NCI-H524 treated with DMSO at 0.1 percent for 48 hours (cell line): ENCODE data around the gene KIF25.

Experiments used
- DNase-seq: peaks from one replicate; lab custom pipeline; 2025; lab: John Stamatoyannopoulos, UW

Gene KIF25

DNA sequence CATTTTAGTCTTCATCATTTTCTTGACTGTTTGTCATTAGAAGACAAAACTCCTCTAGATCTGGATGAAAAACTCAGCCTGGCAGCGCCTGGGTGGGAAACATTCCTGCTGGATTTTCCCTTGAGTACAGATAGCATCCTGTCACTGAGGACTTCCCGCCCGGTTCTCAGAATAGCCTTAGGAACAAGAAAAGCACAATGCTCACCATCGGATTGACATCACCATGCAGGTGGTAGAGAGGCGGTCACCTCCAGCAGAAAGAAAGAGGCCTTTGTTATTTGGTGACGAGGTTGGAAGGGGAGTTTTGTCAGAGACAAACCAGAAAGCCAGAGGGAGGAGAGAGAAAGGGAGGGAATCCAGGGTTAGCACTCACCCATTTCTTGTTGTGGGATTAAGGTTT is 39.8 kb downstream of the KIF25 start:
- DNase-seq = no peak

DNA sequence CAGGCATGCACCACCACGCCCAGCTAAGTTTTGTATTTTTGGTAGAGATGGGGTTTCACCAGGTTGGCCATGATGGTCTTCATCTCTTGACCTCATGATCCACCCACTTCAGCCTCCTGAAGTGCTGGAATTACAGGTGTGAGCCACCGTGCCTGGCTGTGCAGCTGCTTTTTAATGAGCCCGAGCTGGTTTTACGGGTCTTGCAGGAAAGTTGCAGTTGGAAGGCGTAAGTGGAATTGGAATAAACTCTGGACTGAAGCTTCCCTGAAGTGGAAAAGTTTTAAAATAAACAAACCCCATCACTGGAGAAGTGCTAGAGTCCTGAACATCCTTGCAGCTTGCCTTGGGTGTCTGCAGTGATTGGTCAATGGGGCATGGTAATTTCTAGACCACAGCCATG is 40.4 kb downstream of the KIF25 start:
- no peak for DNase-seq

GRCh38 chr6:168038576-168039140 is 41.2 kb downstream of the KIF25 start:
- DNase-seq = no peak

- DNase-seq = no peak
Measured at GRCh38 chr6:168039301-168039700, 41.8 kb downstream of the KIF25 start.

DNA sequence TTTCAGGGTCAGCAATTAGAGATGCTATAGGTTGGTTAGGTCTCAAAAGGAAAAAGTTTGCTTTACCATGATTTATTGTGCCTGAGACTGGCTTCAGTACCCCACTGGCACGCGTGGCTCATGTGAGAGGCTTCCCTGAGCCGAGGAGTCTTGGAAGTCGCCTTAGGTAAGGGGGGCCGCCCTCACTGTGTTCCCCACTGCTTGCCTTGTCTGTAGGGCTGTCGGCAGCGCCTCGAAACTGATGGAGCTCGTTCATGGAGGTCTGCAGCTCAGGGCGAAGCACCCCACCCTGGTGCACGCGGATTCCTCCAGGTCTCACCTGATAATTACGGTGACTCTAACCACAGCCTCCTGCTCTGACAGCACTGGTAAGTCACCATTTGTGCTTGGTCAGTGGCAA is 42.4 kb downstream of the KIF25 start:
- no peak for DNase-seq

- DNase-seq = no peak
Measured at GRCh38 chr6:168040856-168041496, 43.5 kb downstream of the KIF25 start.

DNA sequence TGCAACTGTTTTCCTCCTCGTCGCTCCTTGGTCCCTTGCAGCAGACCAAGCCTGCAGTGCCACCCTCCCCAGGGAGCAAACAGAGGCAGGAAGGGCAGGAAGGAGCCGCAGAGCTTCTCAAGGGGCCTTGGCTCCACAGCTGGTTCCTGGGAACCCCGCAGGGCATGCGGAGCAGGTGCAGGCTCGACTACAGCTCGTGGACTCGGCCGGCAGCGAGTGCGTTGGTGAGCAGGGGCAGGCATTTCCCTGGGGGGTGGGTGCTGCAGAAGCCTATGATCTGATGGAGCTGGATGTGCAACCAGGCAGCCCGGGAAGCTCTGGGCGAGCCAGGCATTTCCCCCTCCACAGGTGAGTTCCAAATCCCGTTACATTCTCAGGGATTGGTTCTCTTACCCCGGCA is 44.5 kb downstream of the KIF25 start:
- DNase-seq = no peak

DNA sequence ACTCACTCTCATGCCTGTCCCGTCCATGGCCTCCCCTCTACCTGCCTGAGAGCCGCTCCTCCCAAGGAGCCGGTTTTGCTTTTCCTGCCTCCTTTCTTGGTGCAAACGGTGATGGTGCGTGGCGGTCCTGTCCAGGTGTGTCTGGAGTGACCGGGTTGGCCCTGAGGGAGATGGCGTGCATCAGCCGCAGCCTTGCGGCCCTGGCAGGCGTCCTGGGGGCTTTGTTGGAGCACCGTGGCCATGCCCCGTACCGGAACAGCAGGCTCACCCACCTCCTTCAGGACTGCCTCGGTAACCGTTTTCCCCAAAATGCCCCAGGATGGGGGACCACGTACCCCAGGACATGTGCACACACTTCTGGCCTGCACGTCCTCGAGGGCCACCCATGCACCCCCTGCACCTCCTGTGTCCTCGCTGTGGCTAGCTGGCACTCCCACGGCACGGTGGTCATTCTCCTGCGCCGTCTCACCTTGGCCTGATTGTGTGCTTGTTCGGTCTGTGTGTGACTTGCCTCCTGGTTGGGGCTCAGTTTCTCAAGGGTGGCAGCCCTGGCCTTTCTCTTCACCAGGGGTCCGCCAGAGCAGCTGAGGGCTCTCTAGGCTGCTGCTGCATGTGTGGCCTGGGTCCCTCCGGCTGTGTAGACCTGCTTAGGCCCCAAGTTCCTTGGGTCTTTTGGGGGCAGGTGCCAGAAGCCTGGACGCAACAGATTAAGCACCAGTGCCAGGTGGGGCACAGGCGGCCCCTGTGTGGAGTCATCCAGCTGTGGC is 45.1 kb downstream of the KIF25 start:
- no peak for DNase-seq

DNA sequence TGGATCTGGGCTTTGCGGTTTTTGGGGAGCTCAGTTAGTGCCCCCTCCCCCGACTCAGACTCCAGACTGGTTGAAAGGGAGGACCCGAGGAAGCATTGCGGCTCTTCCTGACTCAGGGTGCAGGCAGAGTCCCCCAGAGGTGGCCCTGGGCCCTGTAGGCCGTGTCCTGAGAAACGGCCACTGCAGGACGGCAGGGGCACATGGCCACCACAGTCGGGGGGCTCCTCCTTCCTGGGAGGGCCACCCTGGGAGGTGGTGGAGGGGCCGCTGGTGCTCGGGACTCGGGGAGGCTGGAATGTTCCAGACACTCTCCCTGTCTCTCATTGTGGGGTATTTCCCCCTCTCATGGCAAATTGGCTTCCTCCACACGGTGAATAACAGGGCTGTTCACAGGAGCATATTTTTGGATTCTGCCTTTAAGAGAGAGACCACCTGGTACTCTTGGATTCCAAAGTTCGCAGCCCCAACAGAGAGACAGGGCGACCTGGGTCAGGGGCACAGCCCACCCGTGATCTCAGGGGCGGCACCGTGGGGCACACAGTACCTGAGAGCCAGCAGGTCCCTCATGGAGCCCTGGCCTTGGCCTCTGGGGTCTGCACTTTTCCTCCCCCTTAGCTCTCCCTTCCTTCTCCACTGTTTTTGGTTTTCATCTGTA is 45.8 kb downstream of the KIF25 start:
- DNase-seq = no peak

DNA sequence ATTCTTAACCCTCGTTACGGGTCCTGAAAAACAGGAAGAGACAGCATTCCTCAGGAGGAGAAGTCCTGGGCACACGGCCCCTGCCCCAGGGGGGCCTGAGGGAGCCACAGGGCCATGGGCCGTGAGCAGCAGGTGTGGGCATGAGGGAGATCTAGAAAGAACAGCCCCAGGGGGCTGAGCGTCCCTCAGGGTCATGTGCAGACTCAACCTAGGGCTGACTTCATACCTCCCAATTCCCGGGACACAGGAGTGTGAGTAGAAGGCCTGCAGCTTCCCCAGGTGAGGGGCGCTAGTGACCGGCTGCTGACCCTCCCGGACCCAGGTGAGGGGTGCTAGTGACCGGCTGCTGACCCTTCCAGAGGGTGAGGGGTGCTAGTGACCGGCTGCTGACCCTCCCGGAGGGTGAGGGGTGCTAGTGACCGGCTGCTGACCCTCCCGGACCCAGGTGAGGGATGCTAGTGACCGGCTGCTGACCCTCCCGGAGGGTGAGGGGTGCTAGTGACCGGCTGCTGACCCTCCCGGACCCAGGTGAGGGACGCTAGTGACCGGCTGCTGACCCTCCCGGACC is 46.5 kb downstream of the KIF25 start:
- DNase-seq = no peak

DNA sequence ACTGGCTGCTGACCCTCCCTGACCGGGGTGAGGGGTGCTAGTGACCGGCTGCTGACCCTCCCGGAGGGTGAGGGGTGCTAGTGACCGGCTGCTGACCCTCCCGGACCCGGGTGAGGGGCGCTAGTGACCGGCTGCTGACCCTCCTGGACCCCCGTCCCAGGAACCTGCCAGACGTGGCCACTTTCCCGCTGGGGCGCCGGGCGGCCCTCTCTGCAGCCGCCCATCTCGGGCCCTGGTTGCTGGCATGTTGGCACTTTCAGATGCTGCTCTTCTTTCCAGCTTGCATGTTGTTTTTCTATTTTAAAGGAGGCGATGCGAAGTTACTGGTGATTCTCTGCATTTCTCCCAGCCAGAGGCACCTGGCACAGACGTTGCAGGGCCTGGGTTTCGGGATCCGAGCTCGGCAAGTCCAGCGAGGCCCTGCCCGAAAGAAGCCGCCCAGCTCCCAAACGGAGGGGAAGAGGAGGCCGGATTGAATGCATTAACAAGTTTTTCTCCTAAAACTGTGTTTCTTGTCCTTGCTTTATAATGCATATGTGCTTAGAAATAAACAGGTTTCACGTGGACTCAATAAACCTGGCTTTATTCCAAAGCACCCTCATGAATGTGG is 47.2 kb downstream of the KIF25 start:
- no peak for DNase-seq

DNA sequence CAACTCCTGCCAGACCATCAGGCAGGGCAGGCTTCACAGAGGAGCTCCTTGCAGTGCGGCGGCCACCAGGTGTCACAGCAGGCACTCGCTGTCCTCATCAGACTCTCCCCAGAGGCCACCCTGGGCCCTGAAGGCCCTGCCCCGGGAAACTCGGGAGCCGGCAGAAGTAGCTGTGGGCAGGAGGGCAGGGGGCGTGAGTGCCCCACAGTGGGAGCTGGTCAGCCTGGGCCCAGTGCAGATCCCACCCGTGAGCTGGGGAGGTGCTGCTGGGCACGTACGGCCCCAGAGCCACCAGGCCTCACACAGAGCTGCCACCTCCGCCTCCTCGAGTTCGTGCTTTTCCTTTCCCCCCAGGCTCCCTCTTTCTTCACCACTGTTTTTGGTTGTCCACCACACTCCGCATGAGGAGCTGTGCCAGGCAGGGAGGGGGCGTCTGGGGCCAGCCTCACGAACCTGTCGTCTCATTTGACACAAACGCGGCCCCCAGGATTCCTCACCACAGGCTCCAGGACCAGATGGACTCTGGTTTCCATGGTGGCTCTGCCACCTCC is 47.7 kb downstream of the KIF25 start:
- DNase-seq = no peak

GRCh38 chr6:168045706-168046620 is 48.5 kb downstream of the KIF25 start:
- no peak for DNase-seq

DNA sequence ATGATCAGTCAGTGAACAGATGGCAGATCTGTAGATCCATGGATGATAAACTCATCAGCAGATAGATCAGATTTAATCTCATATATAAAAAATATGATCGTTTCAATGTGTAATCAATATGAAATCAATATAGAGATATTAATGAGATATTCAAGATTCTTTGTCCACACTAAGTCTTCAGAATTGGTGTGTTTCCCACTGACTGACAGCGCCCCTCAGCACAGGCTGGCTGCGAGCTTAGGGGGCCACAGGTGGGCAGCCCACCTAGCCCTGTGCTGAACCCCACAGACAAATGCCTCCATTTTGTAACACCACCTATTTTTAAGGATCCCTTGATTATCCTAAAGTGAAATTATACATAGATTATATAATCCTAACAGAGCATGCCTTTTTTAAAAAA is 49.2 kb downstream of the KIF25 start:
- DNase-seq = no peak

- DNase-seq = no peak
Measured at GRCh38 chr6:168047841-168048723, 50.6 kb downstream of the KIF25 start.

DNA sequence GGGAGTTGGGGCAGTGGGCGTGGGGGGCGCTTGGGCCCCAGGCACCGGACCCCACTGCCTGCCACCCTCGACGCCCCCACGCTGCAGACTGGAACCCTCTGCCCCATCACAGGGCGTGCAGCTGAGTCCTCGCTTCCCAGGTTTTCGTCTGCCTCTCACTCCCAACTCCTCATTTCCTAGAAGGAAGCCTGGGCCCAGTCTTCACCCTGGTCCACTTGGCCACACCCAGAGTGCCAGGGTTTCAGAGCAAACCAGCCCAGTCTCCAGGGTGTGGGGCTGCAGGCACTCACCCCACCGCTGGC is 51.2 kb downstream of the KIF25 start:
- DNase-seq = no peak

DNA sequence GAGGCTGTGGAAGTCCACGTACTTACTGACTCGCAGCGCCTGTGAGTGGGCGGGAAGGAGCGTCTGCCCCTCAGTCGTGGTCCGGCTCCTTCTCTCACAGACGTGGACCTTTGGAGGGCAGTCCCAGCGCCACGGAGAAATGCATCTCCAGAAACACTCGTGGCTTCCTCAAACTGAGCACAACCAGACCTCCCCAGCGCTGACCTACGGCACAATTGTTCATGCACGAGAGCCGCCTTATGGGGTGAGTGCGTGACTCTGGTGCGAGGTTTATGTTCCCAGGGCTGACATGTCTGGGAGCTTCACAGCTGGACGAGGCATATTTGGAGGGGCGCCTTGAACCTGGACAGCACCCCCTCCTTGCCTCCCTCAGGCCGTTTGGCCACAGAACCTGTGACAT is 51.8 kb downstream of the KIF25 start:
- no peak for DNase-seq

- DNase-seq = no peak
Measured at GRCh38 chr6:168049706-168050224, 52.3 kb downstream of the KIF25 start.

DNA sequence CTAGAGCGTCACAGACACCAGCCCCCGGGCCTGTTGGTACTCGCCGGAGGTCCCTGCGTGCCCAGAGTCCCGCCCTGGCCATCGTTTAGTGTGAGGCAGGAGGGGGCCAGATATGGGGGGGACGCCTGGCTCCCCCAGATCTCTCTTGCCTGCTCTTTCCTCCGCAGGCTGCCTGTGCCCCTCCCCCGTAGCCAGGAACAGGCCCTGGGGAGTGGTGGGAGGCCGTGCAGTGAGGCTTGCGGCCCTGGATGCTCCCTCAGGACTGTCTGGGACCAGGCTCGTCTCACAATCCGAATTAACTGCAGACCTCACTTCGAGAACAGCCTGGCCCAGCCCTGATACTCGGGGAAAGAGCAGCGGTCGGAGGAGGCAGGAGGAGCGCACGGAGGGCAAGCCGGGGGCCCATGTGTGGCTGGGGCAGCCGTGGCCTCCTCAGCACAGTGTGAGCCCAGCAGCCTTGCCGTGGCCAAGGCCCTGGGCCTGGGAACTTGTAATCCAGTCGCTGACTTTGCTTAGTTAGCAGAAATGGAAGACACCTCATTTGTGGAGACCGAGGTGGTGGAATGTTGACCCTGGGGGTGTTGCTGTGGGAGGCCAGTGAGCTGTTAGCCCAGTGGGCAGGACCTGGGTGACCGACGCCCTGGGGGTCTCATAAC is 52.9 kb downstream of the KIF25 start:
- no peak for DNase-seq
